Measurements from ENCODE around the gene ZSWIM2.

GRCh38 chr2:186887107-186888090 is 38.4 kb upstream of the ZSWIM2 start:
- TF ChIP-seq CTCF (IDR thresholded peaks at IDR 0.05) (no peak), EP300 (IDR thresholded peaks at IDR 0.05) (peak; percentile 37 to 92), POLR2A (IDR thresholded peaks at IDR 0.05) (no peak)

Data from tibial nerve (tissue), 4 donors.